ENCODE results near the gene S100B.
"Not testable (repeated sequence)": the region's sequence is repeated elsewhere in the genome, so short reads cannot be mapped to it uniquely, and the experiment has no call there.

The S100B gene

GRCh38 chr21:46598581-46599572 lies 6.0 kb downstream of the S100B start:
- DNase-seq: peak in 1 of 2 experiments; percentile 35

DNA sequence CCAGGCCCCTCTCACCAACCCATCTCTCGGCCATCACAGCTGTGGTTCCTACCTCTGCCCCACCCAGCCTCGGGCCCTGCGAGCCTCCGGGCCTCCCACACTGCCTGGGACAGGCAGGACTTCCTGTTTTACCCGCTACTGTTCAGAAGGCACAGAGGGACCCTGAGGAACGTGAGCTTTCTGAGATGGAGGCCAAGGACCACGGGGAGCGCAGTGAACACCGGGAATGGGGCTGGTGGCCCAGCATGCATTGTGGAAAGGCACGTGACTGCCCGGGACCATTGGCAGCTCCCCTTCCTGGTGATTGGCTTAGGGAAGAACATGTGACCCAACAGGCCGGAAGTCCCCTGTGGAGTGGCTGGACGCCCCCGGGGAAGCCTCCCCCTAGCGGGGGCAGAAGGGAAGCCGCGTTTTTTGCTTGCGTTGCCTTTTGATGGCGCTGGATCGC lies 7.0 kb downstream of the S100B start:
- no peak for DNase-seq

DNA sequence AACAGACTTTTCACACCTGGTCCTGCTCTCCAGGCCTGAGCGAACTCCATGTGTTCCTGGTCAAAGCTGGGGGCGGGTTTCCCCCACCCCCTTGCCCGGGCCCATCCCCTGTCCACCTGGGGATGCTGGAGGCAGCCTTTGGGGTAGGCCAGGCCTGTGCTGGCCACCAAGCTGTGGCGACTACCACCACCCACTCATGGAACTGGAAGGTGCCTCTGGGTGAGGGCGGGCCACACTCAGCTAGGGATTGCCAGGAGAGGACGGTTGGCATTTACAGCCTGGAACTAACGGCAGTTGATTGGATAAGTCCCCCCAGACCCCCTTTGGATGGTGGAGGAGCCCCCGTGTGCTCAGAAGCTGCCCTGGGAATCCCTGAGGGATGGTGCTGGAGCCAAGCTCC lies 7.9 kb downstream of the S100B start:
- DNase-seq: no peak

- no peak for DNase-seq
These were observed 8.7 kb downstream of the S100B start for GRCh38 chr21:46596201-46596600.

DNA sequence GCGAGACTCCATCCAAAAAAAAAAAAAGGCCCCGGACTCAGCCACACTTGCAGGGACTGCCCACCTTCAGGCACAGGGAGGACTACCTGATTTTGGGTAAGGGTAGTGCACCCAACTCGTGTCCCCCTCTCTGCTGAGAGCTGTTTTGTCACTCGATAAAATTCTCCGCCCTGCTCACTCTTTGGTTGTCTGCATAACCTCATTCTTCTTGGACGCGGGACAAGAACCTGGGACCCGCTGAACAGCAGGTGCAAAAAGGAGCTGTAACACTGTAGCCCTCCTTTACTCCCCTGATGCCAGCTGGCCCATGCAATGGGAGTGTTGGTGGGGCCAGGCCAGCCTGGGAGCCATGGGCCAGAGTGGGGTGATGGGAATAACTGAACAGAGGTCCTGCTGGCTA lies 10.6 kb downstream of the S100B start:
- no peak for DNase-seq

DNA sequence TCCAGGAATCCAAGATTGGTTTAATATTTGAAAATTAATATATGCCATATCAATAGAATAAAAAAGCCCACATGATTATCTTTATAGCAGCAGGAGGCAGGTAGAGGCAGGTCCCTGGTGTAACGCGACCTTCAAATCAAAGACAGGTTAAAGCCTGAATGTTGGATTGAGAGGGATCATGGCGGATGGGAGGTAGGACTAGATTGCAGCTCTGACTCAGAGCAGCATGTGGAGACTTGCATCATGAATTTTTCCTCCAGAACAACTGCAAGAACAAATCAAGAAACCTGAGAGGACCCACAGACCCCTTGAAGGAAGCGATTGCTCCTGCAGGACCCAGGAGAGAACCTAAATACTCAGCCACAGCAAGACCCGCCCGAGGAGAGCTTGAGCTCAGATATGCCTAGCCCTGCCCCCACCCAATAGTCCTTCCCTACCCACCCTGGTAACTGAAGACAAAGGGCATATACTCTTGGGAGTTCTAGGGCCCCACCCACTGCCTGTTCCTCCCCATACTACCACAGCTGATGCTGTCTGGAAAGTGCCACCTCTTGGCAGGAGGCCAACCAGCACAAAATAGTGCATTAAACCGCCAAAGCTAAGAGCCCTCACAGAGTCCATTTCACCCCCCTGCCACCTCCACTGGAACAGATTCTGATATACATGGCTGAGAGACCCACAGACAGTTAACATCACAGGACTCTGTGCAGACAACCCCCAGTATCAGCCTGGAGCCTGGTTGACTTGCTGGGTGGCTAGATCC lies 19.5 kb downstream of the S100B start:
- DNase-seq: peak in 1 of 2 experiments; percentile 18

DNA sequence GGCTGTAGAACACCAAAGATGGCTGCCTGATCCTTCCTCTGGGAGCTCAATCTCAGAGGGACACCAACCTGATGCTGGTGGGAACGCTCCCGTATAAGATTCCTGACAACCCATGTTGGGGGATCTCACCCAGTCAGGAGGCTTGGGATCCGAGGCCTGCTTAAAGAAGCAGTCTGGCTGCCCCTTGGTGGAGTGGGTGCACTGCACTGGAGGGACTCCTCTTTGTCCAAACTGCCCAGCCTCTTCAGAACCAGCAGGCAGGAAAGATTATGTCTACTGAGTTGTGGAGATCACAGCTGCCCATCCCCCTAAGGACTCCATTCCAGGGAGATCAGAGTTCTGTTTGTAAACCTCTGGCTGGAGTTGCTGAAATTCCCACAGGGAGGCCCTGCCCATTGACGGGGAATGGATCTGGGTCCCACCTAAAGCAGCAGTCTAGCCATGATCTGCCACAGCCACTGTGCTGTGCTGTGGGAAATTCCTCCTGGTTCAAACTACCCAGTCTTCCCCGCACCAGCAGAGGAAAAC lies 23.0 kb downstream of the S100B start:
- no peak for DNase-seq

- not testable (repeated sequence) for DNase-seq
These were observed 25.5 kb downstream of the S100B start for GRCh38 chr21:46579394-46579793.

GRCh38 chr21:46577786-46578185 lies 27.1 kb downstream of the S100B start:
- not testable (repeated sequence) for DNase-seq

DNA sequence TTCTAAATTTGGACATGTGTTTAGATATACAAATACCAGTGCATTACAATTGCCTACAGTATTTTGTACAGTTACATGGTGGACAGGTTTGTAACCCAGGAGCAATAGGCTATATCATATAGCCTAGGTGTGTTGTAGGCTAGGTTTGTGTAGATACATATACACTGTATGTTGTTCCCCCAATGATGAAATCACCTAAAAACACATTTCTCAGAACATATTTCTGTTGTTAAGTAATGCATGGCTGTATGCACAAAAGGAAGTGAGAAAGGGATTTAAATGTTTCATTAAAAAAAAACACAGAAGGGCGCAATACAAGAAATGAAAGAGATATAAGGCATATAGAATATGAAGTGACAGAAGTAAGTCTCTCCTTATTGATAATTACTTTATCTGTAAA lies 32.0 kb downstream of the S100B start:
- no peak for DNase-seq

- DNase-seq: no peak
These were observed 34.3 kb downstream of the S100B start for GRCh38 chr21:46570631-46571030.

DNA sequence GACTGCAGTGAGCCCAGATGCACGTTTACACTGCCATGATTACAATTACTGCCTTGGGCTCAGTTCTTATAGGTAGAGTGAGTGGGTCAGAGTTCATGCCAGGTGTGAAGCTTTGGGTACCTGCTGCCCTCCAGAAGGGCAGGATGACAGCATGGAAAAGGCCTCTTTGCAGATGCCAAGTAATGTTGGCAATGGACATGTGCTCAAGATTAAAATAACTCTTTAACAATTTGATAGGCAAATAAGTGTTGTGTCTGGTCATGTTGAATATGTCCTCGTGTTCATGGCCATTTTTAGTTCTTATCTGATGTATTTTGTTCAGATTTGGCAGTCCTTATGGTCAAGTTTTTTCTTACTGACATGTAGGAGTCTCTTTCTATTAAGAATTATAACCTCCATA lies 34.8 kb downstream of the S100B start:
- no peak for DNase-seq

DNA sequence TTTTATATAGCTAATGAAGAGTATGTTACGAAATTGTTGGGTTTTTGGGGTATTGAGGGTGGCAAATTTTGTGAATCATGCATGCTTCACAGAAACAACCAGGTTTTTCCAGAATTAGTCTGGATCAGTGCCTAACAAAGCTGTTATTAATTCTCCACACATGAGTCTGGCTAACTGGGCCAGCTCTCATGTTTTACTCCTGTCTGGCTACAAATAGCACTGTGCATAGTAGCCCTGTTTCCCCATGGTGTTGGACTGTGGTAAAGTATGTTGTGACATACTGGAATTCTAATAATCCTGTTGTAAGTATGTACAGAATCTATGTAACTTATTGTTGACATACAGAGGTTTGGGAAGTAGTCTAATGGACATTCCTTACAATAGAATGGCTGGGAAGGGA lies 35.8 kb downstream of the S100B start:
- DNase-seq: no peak

DNA sequence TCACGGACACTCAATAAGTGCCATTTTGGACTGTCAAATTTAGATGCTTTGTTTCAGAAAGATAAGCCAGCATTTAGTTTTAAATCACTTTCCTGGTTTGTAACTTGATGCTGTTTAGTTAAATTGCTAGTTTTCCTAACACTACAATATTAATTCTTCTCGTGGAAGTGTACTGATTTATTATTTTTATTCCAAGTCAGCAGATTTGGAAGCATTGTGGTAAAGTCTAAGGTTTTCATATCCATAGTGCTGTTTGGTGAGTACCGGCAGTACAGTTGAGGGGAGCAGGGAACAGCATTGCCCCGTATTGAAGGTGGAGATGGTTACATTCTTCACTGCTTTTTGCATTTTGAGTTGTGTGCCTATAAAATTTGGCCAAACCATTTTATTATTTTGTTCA lies 36.3 kb downstream of the S100B start:
- no peak for DNase-seq

DNA sequence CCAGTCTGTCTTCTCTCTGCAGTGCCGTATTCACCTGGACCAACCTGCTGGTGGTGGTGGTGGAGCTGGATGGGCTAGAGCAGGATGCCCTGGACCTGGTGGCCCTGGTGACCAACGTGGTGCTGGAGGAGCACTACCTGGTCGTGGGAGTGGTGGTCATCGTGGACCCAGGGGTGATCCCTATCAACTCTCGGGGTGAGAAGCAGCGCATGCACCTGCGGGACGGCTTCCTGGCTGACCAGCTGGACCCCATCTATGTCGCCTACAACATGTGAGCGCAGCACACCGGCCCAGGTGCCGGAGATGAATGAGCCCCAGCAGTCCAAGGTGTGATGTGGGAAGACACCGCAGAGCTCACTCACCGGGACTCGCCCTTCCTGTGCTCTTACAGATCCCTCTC lies 37.5 kb downstream of the S100B start:
- no peak for DNase-seq

DNA sequence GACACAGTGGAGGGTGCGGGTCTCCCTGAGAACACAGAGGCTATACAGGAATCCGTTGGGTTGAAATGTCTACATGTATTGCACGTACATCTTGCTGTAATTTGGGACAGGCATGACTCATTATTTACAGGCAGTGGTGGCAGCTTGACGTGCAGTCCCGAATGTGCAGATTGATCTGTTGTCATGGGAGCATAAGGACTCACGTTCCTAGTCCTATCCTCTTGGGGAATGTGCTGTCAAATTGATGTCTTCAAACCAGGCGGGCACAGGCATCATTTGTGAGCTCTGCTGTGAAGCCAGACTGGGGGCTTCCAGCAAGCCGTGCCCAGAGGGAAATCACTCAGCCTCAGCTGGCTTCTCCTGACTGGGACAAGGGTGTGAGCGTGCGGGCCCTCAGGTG lies 40.5 kb downstream of the S100B start:
- no peak for DNase-seq

DNA sequence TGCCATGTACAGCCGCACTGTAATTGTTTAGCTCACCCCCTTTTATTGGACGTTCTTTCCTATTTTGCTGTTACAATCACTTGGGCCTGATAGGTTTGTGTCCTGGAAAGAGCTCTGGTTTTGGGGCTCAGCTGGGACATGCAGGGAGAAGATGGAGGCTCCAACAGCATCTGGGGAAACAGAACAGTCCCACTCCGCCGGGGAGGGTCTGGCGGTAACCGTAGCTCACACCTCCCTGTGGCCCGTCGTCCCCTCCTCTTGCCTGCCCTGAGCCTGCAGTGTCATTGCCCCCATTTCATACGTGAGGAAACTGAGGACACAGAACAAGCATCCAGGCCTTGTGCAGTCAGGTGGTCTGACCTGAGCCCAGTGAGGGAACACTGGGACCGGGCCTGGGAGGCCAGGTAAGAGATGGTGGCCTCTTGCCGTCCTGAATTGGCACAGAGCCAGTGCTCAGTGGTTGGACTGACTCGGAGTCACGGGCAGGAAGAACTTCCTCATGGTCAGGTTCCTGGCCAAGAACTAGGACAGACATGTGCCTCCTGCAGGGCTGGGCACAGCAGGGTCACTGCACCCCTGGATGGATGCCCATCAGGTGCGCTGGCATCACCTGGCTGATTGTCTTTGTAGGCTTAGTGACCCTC lies 41.8 kb downstream of the S100B start:
- peak in 1 of 2 experiments; percentile 5 for DNase-seq

- no peak for DNase-seq
These were observed 42.4 kb downstream of the S100B start for GRCh38 chr21:46562472-46562871.

- no peak for DNase-seq
These were observed 43.3 kb downstream of the S100B start for GRCh38 chr21:46561445-46562090.

GRCh38 chr21:46560568-46561444 lies 44.1 kb downstream of the S100B start:
- DNase-seq: no peak

- DNase-seq: no peak
These were observed 45.4 kb downstream of the S100B start for GRCh38 chr21:46559291-46559983.

All from NCI-H524 (cell line).